Kidney glomerular epithelial cell (primary cell): ENCODE results near the gene NIFK.
A peak's percentile ranks its signal among the peaks of the same experiment; 100 is the strongest.

Experiments used
- DNase-seq: peaks from one replicate; lab custom pipeline; 2025; lab: John Stamatoyannopoulos, UW

The NIFK gene

GRCh38 chr2:121736462-121737336 lies at the start of gene NIFK:
TSS of gene NIFK (minus strand) at chr2:121736875. CDS start at chr2:121736850, 25 bp downstream.
- DNase-seq, result peak; percentile 91

- no peak for DNase-seq
Observed at GRCh38 chr2:121783180-121783579, 46.5 kb upstream of the NIFK start.

- DNase-seq, result no peak
Observed at GRCh38 chr2:121778741-121779487, 42.2 kb upstream of the NIFK start.

- peak; percentile 39 for DNase-seq
Observed at GRCh38 chr2:121777699-121778058, 41.0 kb upstream of the NIFK start.

- no peak for DNase-seq
Observed at GRCh38 chr2:121776885-121777698, 40.4 kb upstream of the NIFK start.

GRCh38 chr2:121776361-121776760 lies 39.7 kb upstream of the NIFK start:
- no peak for DNase-seq

GRCh38 chr2:121774235-121774634 lies 37.6 kb upstream of the NIFK start:
- DNase-seq, result no peak

- no peak for DNase-seq
Observed at GRCh38 chr2:121771976-121772742, 35.5 kb upstream of the NIFK start.

- no peak for DNase-seq
Observed at GRCh38 chr2:121768143-121768755, 31.6 kb upstream of the NIFK start.

GRCh38 chr2:121766624-121767023 lies 29.9 kb upstream of the NIFK start:
- no peak for DNase-seq

GRCh38 chr2:121764681-121765228 lies 28.1 kb upstream of the NIFK start:
- DNase-seq, result no peak

GRCh38 chr2:121755237-121756111 lies 18.8 kb upstream of the NIFK start, which contains the start of gene TSN:
TSS of gene TSN (plus strand) at chr2:121755651. CDS start at chr2:121755780, 129 bp downstream.
- peak; percentile 93 for DNase-seq

GRCh38 chr2:121754851-121755236 lies 18.2 kb upstream of the NIFK start:
- DNase-seq, result no peak

- DNase-seq, result no peak
Observed at GRCh38 chr2:121748202-121748601, 11.5 kb upstream of the NIFK start.

- DNase-seq, result peak; percentile 76
Observed at GRCh38 chr2:121746071-121746578, 9.4 kb upstream of the NIFK start.

- no peak for DNase-seq
Observed at GRCh38 chr2:121741450-121741849, 4.8 kb upstream of the NIFK start.

GRCh38 chr2:121740973-121741372 lies 4.3 kb upstream of the NIFK start:
- DNase-seq, result no peak

GRCh38 chr2:121736140-121736461 lies 574 bp downstream of the NIFK start:
- DNase-seq, result no peak

- peak; percentile 5 for DNase-seq
Observed at GRCh38 chr2:121735518-121736074, 1.1 kb downstream of the NIFK start.
